ENCODE results near the gene SHC3. TPM values are rescaled to one million over a fixed set of nuclear protein-coding genes. Genes with fewer than 3 reads are reported as not detected.
"Not testable (repeated sequence)": the region's sequence is repeated elsewhere in the genome, so short reads cannot be mapped to it uniquely, and the experiment has no call there.

SHC3 gene, protein sequence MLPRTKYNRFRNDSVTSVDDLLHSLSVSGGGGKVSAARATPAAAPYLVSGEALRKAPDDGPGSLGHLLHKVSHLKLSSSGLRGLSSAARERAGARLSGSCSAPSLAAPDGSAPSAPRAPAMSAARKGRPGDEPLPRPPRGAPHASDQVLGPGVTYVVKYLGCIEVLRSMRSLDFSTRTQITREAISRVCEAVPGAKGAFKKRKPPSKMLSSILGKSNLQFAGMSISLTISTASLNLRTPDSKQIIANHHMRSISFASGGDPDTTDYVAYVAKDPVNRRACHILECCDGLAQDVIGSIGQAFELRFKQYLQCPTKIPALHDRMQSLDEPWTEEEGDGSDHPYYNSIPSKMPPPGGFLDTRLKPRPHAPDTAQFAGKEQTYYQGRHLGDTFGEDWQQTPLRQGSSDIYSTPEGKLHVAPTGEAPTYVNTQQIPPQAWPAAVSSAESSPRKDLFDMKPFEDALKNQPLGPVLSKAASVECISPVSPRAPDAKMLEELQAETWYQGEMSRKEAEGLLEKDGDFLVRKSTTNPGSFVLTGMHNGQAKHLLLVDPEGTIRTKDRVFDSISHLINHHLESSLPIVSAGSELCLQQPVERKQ
- total RNA-seq = not detected

DNA sequence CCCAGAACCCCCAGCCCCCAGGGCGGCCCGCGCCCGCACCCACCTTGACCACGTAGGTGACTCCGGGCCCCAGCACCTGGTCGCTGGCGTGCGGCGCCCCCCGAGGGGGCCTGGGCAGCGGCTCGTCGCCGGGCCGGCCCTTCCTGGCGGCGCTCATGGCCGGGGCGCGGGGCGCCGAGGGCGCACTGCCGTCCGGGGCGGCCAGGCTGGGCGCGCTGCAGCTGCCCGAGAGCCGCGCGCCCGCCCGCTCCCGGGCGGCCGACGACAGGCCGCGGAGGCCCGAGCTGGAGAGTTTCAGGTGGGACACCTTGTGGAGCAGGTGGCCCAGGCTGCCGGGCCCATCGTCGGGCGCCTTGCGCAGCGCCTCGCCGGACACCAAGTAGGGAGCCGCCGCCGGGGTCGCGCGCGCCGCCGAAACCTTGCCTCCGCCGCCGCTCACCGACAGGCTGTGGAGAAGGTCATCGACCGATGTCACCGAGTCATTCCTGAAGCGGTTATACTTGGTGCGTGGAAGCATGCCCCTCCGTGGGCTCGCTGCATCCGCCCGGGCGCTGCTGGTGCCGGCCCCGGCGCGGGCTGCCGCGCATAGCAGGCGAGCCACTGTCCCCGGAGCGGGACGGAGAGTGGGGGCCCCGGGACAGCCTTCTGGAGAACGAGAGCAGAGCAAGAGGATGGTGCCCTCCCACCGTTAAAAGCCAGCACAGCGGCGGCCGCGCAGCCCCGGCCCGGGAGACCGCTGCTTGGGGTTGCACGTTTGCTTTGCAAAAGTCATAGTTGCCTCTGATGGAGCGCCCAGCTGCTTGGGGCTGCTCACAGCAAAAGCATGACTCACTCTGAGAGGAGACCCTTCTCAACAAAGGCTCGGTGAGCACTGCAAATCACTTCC is at the start of gene SHC3:
TSS of gene SHC3 (minus strand) at position 875 of the 886 bp plus-strand sequence. CDS start at position 517, 358 bp downstream.
- no peak for DNase-seq
- Mint-ChIP-seq H3K9me3 (ENCODE audit: low read depth) (no peaks in the 10 kb centered on the region), H3K27me3 (peaks cover 77% of the 10 kb centered on the region), H3K27ac (no peak within 1 kb of the TSS), H3K4me3 (peak within 1 kb of the TSS; percentile 29), H3K4me1 (peaks cover 15% of the 10 kb centered on the region), H3K36me3 (peaks cover 2% of the 10 kb centered on the region)
- no peak for ATAC-seq
- CTCF ChIA-PET = no interaction called here

DNA sequence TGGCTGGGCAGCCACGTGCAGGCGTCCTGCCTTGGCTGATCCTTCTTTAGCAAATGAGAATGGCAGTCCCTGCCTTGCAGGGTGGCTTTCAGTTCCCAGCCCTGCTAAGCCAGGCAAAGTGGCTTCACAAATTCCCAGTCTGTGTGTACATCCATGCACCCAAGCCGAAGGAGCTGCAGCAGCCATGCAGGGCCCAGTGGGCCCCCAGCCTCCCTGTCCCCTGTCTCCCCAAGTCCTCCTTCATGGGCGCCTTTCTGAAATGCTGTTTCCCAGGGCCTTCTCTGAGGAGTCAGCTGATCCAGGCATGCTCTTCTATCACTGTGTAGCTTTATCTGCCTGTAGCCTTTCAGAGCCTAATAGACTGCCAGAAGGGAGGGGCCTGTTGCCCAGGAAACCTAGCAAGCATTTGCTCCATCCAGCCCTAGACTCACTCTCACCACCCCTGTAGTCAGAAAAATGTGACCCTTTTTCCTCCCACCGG is 47.4 kb upstream of the SHC3 start:
- Mint-ChIP-seq H3K4me1 (no peaks in the 10 kb centered on the region), H3K4me3 (no peak overlapping the region), H3K9me3 (ENCODE audit: low read depth) (no peaks in the 10 kb centered on the region), H3K27ac (no peak overlapping the region), H3K36me3 (no peaks in the 10 kb centered on the region), H3K27me3 (peaks cover 60% of the 10 kb centered on the region)
- CTCF ChIA-PET = no interaction called here
- DNase-seq (no peak), ATAC-seq (no peak)

DNA sequence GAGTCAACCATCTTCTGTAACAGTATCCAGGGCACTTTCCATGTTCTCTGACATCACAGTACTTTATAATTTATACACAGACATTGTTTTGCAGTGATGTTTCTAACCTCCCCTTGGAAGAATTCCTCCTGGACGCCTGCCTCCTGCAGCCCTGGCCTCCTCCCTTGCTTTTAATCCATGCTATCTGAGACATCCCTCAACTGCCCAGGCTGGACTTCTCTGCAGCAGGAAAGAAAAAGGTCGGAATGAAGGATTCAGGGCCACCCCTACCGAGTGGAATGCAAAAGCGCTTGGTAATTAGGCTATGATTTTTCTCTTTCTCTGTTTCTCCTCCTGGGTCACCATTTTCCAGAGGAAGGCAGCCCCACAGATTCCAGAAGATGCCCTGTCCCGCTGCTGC is 47.0 kb upstream of the SHC3 start:
- Mint-ChIP-seq H3K9me3 (ENCODE audit: low read depth) (no peaks in the 10 kb centered on the region), H3K4me1 (no peaks in the 10 kb centered on the region), H3K27me3 (peaks cover 57% of the 10 kb centered on the region), H3K27ac (no peak overlapping the region), H3K36me3 (no peaks in the 10 kb centered on the region), H3K4me3 (no peak overlapping the region)
- CTCF ChIA-PET = no interaction called here
- DNase-seq = no peak
- no peak for ATAC-seq

- Mint-ChIP-seq H3K27me3 (peaks cover 51% of the 10 kb centered on the region), H3K4me3 (no peak overlapping the region), H3K4me1 (no peaks in the 10 kb centered on the region), H3K27ac (no peak overlapping the region), H3K36me3 (no peaks in the 10 kb centered on the region), H3K9me3 (ENCODE audit: low read depth) (no peaks in the 10 kb centered on the region)
- CTCF ChIA-PET = no interaction called here
- DNase-seq (no peak), ATAC-seq (no peak)
Measured at GRCh38 chr9:89225036-89225435, 46.4 kb upstream of the SHC3 start.

GRCh38 chr9:89224633-89225032 is 46.0 kb upstream of the SHC3 start:
- no peaks in the 10 kb centered on the region for H3K36me3 Mint-ChIP-seq
- CTCF ChIA-PET = no interaction called here
- ATAC-seq (no peak), DNase-seq (no peak)
- no peak overlapping the region for H3K27ac Mint-ChIP-seq
- peaks cover 47% of the 10 kb centered on the region for H3K27me3 Mint-ChIP-seq
- H3K4me1 Mint-ChIP-seq = no peaks in the 10 kb centered on the region
- H3K4me3 Mint-ChIP-seq = no peak overlapping the region
- H3K9me3 Mint-ChIP-seq (ENCODE audit: low read depth) = no peaks in the 10 kb centered on the region

- Mint-ChIP-seq H3K4me1 (no peaks in the 10 kb centered on the region), H3K9me3 (ENCODE audit: low read depth) (no peaks in the 10 kb centered on the region), H3K27ac (no peak overlapping the region), H3K27me3 (peaks cover 37% of the 10 kb centered on the region), H3K4me3 (no peak overlapping the region), H3K36me3 (no peaks in the 10 kb centered on the region)
- ATAC-seq (no peak), DNase-seq (no peak)
- CTCF ChIA-PET = no interaction called here
Measured at GRCh38 chr9:89223396-89223977, 44.9 kb upstream of the SHC3 start.

GRCh38 chr9:89219637-89220036 is 41.0 kb upstream of the SHC3 start:
- Mint-ChIP-seq H3K4me1 (no peaks in the 10 kb centered on the region), H3K36me3 (no peaks in the 10 kb centered on the region), H3K9me3 (ENCODE audit: low read depth) (no peaks in the 10 kb centered on the region), H3K4me3 (no peak overlapping the region), H3K27ac (no peak overlapping the region), H3K27me3 (peaks cover 6% of the 10 kb centered on the region)
- CTCF ChIA-PET = no interaction called here
- ATAC-seq (no peak), DNase-seq (no peak)

GRCh38 chr9:89218040-89218928 is 39.7 kb upstream of the SHC3 start:
- ATAC-seq = no peak
- CTCF ChIA-PET = no interaction called here
- DNase-seq = no peak
- Mint-ChIP-seq H3K4me1 (no peaks in the 10 kb centered on the region), H3K27ac (no peak overlapping the region), H3K9me3 (ENCODE audit: low read depth) (no peaks in the 10 kb centered on the region), H3K4me3 (no peak overlapping the region), H3K36me3 (no peaks in the 10 kb centered on the region), H3K27me3 (no peaks in the 10 kb centered on the region)

DNA sequence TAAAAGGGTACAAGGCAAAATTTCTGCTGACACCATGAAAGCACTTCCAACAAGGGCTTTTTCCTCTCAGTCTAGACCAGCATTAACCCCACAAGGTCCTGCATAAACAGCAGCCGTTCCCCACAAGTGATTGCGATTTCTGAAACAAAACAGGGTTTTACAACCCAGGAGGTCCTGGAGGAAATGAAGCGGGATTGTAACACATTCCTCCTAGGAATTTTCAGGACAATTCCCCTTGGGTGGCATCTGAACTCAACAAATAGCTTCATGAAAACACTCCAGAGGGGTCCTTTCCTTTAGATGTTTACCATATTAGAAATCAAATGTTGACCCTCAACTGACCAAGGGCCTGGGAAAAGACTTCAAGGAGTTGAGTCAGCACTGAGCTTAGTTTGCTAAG is 36.7 kb upstream of the SHC3 start:
- no peak overlapping the region for H3K27ac Mint-ChIP-seq
- no peaks in the 10 kb centered on the region for H3K27me3 Mint-ChIP-seq
- CTCF ChIA-PET = no interaction called here
- ATAC-seq (no peak), DNase-seq (no peak)
- no peaks in the 10 kb centered on the region for H3K36me3 Mint-ChIP-seq
- H3K4me3 Mint-ChIP-seq = no peak overlapping the region
- no peaks in the 10 kb centered on the region for H3K9me3 Mint-ChIP-seq (ENCODE audit: low read depth)
- H3K4me1 Mint-ChIP-seq = no peaks in the 10 kb centered on the region

GRCh38 chr9:89213396-89213880 is 34.8 kb upstream of the SHC3 start:
- no peak overlapping the region for H3K27ac Mint-ChIP-seq
- H3K4me1 Mint-ChIP-seq = no peaks in the 10 kb centered on the region
- CTCF ChIA-PET = no interaction called here
- H3K27me3 Mint-ChIP-seq = no peaks in the 10 kb centered on the region
- ATAC-seq (no peak), DNase-seq (no peak)
- H3K4me3 Mint-ChIP-seq = no peak overlapping the region
- H3K9me3 Mint-ChIP-seq (ENCODE audit: low read depth) = no peaks in the 10 kb centered on the region
- no peaks in the 10 kb centered on the region for H3K36me3 Mint-ChIP-seq

GRCh38 chr9:89212171-89212570 is 33.6 kb upstream of the SHC3 start:
- no peaks in the 10 kb centered on the region for H3K27me3 Mint-ChIP-seq
- H3K27ac Mint-ChIP-seq = no peak overlapping the region
- no peaks in the 10 kb centered on the region for H3K4me1 Mint-ChIP-seq
- no peaks in the 10 kb centered on the region for H3K9me3 Mint-ChIP-seq (ENCODE audit: low read depth)
- no peak overlapping the region for H3K4me3 Mint-ChIP-seq
- ATAC-seq (no peak), DNase-seq (no peak)
- H3K36me3 Mint-ChIP-seq = no peaks in the 10 kb centered on the region
- CTCF ChIA-PET = no interaction called here

- H3K9me3 Mint-ChIP-seq (ENCODE audit: low read depth); ATAC-seq; H3K4me3 Mint-ChIP-seq; H3K4me1 Mint-ChIP-seq; H3K36me3 Mint-ChIP-seq; H3K27ac Mint-ChIP-seq; DNase-seq; H3K27me3 Mint-ChIP-seq; CTCF ChIA-PET: not testable (repeated sequence)
Measured at GRCh38 chr9:89209311-89209710, 30.7 kb upstream of the SHC3 start.

All from activated CD8-positive, alpha-beta memory T cell treated with anti-CD3 and anti-CD28 coated beads, Interleukin-2, amount 10 ng/mL, durations not matched to agents 7 days and 5 days (primary cell).